ENCODE measurements around the gene FANK1. TPM values are rescaled to one million over a fixed set of nuclear protein-coding genes. Genes with fewer than 3 reads are reported as not detected.
"Not testable (repeated sequence)": the region's sequence is repeated elsewhere in the genome, so short reads cannot be mapped to it uniquely, and the experiment has no call there.

The FANK1 gene
- total RNA-seq = under 1 TPM; 0.31 to 0.35 TPM

- Mint-ChIP-seq H3K27ac (peak within 1 kb of the TSS; percentile 85), H3K4me1 (peaks cover 13% of the 10 kb centered on the region), H3K27me3 (peaks cover 27% of the 10 kb centered on the region), H3K4me3 (peak within 1 kb of the TSS; percentile 84)
- peak; percentile 84 for DNase-seq
- POLR2A ChIA-PET; H3K9me3 Mint-ChIP-seq; H3K36me3 Mint-ChIP-seq (ENCODE audit: low read depth): not testable (repeated sequence)
- CTCF ChIA-PET = interaction anchor here (1.5 kb wide), 1 partner anchor 23 kb away, joined by 3 read pairs; no protein-coding TSS in a partner anchor
Observed at GRCh38 chr10:125896088-125896934, at the start of gene FANK1. Gene FANK1 (plus strand): TSS chr10:125896564. CDS start chr10:125896643, 79 bp downstream.

- H3K9me3 Mint-ChIP-seq = no peaks in the 10 kb centered on the region
- H3K36me3 Mint-ChIP-seq (ENCODE audit: low read depth) = peaks cover 3% of the 10 kb centered on the region
- no peaks in the 10 kb centered on the region for H3K4me1 Mint-ChIP-seq
- no peak overlapping the region for H3K4me3 Mint-ChIP-seq
- no peak overlapping the region for H3K27ac Mint-ChIP-seq
- CTCF ChIA-PET = interaction anchor here (1.0 kb wide), 1 partner anchor 50 kb away, joined by 3 read pairs; no protein-coding TSS in a partner anchor
- POLR2A ChIA-PET = no interaction called here
- no peaks in the 10 kb centered on the region for H3K27me3 Mint-ChIP-seq
- no peak for DNase-seq
Observed at GRCh38 chr10:125846894-125847293, 49.5 kb upstream of the FANK1 start.

- Mint-ChIP-seq H3K4me1 (no peaks in the 10 kb centered on the region), H3K9me3 (no peaks in the 10 kb centered on the region), H3K27me3 (no peaks in the 10 kb centered on the region), H3K4me3 (no peak overlapping the region), H3K27ac (no peak overlapping the region), H3K36me3 (ENCODE audit: low read depth) (peaks cover 5% of the 10 kb centered on the region)
- POLR2A ChIA-PET = no interaction called here
- CTCF ChIA-PET = no interaction called here
- no peak for DNase-seq
Observed at GRCh38 chr10:125848371-125848770, 48.0 kb upstream of the FANK1 start.

- H3K27ac Mint-ChIP-seq = no peak overlapping the region
- no peak overlapping the region for H3K4me3 Mint-ChIP-seq
- peaks cover 5% of the 10 kb centered on the region for H3K36me3 Mint-ChIP-seq (ENCODE audit: low read depth)
- H3K9me3 Mint-ChIP-seq = no peaks in the 10 kb centered on the region
- DNase-seq = no peak
- H3K27me3 Mint-ChIP-seq = no peaks in the 10 kb centered on the region
- POLR2A ChIA-PET = no interaction called here
- CTCF ChIA-PET = no interaction called here
- H3K4me1 Mint-ChIP-seq = no peaks in the 10 kb centered on the region
Observed at GRCh38 chr10:125848857-125849256, 47.5 kb upstream of the FANK1 start.

GRCh38 chr10:125849448-125849847 lies 46.9 kb upstream of the FANK1 start:
- Mint-ChIP-seq H3K4me1 (no peaks in the 10 kb centered on the region), H3K4me3 (no peak overlapping the region), H3K9me3 (no peaks in the 10 kb centered on the region), H3K27ac (no peak overlapping the region), H3K36me3 (ENCODE audit: low read depth) (peaks cover 4% of the 10 kb centered on the region), H3K27me3 (no peaks in the 10 kb centered on the region)
- no peak for DNase-seq
- POLR2A ChIA-PET = no interaction called here
- CTCF ChIA-PET = no interaction called here

- no peak overlapping the region for H3K27ac Mint-ChIP-seq
- H3K36me3 Mint-ChIP-seq (ENCODE audit: low read depth) = peaks cover 4% of the 10 kb centered on the region
- no peaks in the 10 kb centered on the region for H3K27me3 Mint-ChIP-seq
- no peak for DNase-seq
- H3K4me3 Mint-ChIP-seq = no peak overlapping the region
- H3K4me1 Mint-ChIP-seq = no peaks in the 10 kb centered on the region
- CTCF ChIA-PET = interaction anchor here (0.8 kb wide), 1 partner anchor 10 kb away, joined by 3 read pairs; no protein-coding TSS in a partner anchor
- POLR2A ChIA-PET = no interaction called here
- H3K9me3 Mint-ChIP-seq = no peaks in the 10 kb centered on the region
Observed at GRCh38 chr10:125850766-125851731, 45.3 kb upstream of the FANK1 start.

GRCh38 chr10:125852487-125852886 lies 43.9 kb upstream of the FANK1 start:
- ChIA-PET POLR2A (no interaction called here), CTCF (no interaction called here)
- Mint-ChIP-seq H3K9me3 (no peaks in the 10 kb centered on the region), H3K36me3 (ENCODE audit: low read depth) (peaks cover 4% of the 10 kb centered on the region), H3K4me3 (no peak overlapping the region), H3K4me1 (no peaks in the 10 kb centered on the region), H3K27ac (no peak overlapping the region), H3K27me3 (no peaks in the 10 kb centered on the region)
- DNase-seq = no peak

- CTCF ChIA-PET = interaction anchor here (0.7 to 1.2 kb wide), 3 partner anchors 9 to 23 kb away, joined by 3 read pairs; no protein-coding TSS in a partner anchor
- peaks cover 2% of the 10 kb centered on the region for H3K36me3 Mint-ChIP-seq (ENCODE audit: low read depth)
- H3K27ac Mint-ChIP-seq = no peak overlapping the region
- no peak for DNase-seq
- H3K4me1 Mint-ChIP-seq = no peaks in the 10 kb centered on the region
- no peaks in the 10 kb centered on the region for H3K9me3 Mint-ChIP-seq
- H3K27me3 Mint-ChIP-seq = no peaks in the 10 kb centered on the region
- POLR2A ChIA-PET = no interaction called here
- no peak overlapping the region for H3K4me3 Mint-ChIP-seq
Observed at GRCh38 chr10:125857185-125857760, 39.1 kb upstream of the FANK1 start.

- H3K27me3 Mint-ChIP-seq = no peaks in the 10 kb centered on the region
- H3K4me3 Mint-ChIP-seq = no peak overlapping the region
- CTCF ChIA-PET = interaction anchor here (0.6 to 0.8 kb wide), 3 partner anchors 10 to 54 kb away, joined by 3 read pairs; no protein-coding TSS in a partner anchor
- H3K4me1 Mint-ChIP-seq = no peaks in the 10 kb centered on the region
- no peak for DNase-seq
- H3K36me3 Mint-ChIP-seq (ENCODE audit: low read depth) = no peaks in the 10 kb centered on the region
- H3K9me3 Mint-ChIP-seq = no peaks in the 10 kb centered on the region
- H3K27ac Mint-ChIP-seq = no peak overlapping the region
- POLR2A ChIA-PET = no interaction called here
Observed at GRCh38 chr10:125859128-125859817, 37.1 kb upstream of the FANK1 start.

- Mint-ChIP-seq H3K36me3 (ENCODE audit: low read depth) (no peaks in the 10 kb centered on the region), H3K27me3 (no peaks in the 10 kb centered on the region), H3K27ac (no peak overlapping the region), H3K9me3 (no peaks in the 10 kb centered on the region), H3K4me3 (no peak overlapping the region), H3K4me1 (no peaks in the 10 kb centered on the region)
- DNase-seq = no peak
- POLR2A ChIA-PET = no interaction called here
- CTCF ChIA-PET = interaction anchor here (1.0 kb wide), 1 partner anchor 8 kb away, joined by 3 read pairs; no protein-coding TSS in a partner anchor
Observed at GRCh38 chr10:125865120-125865519, 31.2 kb upstream of the FANK1 start.

- Mint-ChIP-seq H3K27ac (no peak overlapping the region), H3K4me1 (no peaks in the 10 kb centered on the region), H3K27me3 (no peaks in the 10 kb centered on the region), H3K4me3 (no peak overlapping the region), H3K36me3 (ENCODE audit: low read depth) (no peaks in the 10 kb centered on the region), H3K9me3 (no peaks in the 10 kb centered on the region)
- DNase-seq = no peak
- ChIA-PET POLR2A (no interaction called here), CTCF (interaction anchor here (1.0 kb wide), 1 partner anchor 10 kb away, joined by 3 read pairs; no protein-coding TSS in a partner anchor)
Observed at GRCh38 chr10:125866421-125867029, 29.8 kb upstream of the FANK1 start.
